ENCODE results near the gene RALGAPB. TPM values are rescaled to one million over a fixed set of nuclear protein-coding genes. Genes with fewer than 3 reads are reported as not detected.

RALGAPB gene
- polyA plus RNA-seq, 1 donor (not counting 4 experiments of a cell fraction or from before 2014, with no cell fraction given) = 23.8 TPM

- DNase-seq (ENCODE audit: low read depth, low spot score) (no peak), FAIRE-seq (no peak)
- Histone ChIP-seq H3K27me3 (ENCODE audit: control insufficient read depth, extremely low read depth, insufficient read depth, low read length) (peaks cover 6% of the 10 kb centered on the region), H3K79me2 (ENCODE audit: control insufficient read depth, insufficient read depth, low read length) (no peaks in the 10 kb centered on the region), H3K36me3 (ENCODE audit: control insufficient read depth in 2 of 2, extremely low read depth in 1 of 2, insufficient read depth in 2 of 2, low read length in 2 of 2) (no peaks in the 10 kb centered on the region), H3K4me3 (ENCODE audit: control insufficient read depth in 2 of 3, extremely low read depth in 1 of 3, insufficient read depth in 2 of 3, low read depth in 1 of 3, low read length in 3 of 3) (no peak overlapping the region), H4K20me1 (ENCODE audit: control insufficient read depth, extremely low read depth, insufficient read depth, low read length) (no peaks in the 10 kb centered on the region), H3K4me1 (ENCODE audit: control insufficient read depth, extremely low read depth, insufficient read depth, low read length) (no peaks in the 10 kb centered on the region), H2AFZ (ENCODE audit: control insufficient read depth, low read length) (no peak overlapping the region), H3K27ac (ENCODE audit: control insufficient read depth, insufficient read depth, low read length) (no peak overlapping the region), H3K9ac (ENCODE audit: control insufficient read depth, extremely low read depth, insufficient read depth, low read length) (no peak overlapping the region), H3K9me3 (ENCODE audit: control insufficient read depth, low read depth, low read length) (no peaks in the 10 kb centered on the region), H3K9me1 (ENCODE audit: control insufficient read depth, extremely low read depth, insufficient read depth, low read length) (no peaks in the 10 kb centered on the region), H3K4me2 (ENCODE audit: control insufficient read depth, extremely low read depth, insufficient read depth, low read depth, low read length) (no peak overlapping the region)
- no peak for TF ChIP-seq EZH2 (IDR thresholded peaks at IDR 0.05; ENCODE audit: low read length)
- TF ChIP-seq, protein P1, sequence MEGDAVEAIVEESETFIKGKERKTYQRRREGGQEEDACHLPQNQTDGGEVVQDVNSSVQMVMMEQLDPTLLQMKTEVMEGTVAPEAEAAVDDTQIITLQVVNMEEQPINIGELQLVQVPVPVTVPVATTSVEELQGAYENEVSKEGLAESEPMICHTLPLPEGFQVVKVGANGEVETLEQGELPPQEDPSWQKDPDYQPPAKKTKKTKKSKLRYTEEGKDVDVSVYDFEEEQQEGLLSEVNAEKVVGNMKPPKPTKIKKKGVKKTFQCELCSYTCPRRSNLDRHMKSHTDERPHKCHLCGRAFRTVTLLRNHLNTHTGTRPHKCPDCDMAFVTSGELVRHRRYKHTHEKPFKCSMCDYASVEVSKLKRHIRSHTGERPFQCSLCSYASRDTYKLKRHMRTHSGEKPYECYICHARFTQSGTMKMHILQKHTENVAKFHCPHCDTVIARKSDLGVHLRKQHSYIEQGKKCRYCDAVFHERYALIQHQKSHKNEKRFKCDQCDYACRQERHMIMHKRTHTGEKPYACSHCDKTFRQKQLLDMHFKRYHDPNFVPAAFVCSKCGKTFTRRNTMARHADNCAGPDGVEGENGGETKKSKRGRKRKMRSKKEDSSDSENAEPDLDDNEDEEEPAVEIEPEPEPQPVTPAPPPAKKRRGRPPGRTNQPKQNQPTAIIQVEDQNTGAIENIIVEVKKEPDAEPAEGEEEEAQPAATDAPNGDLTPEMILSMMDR (optimal IDR thresholded peaks at IDR 0.05 in 1 of 3, IDR thresholded peaks at IDR 0.05 in 1 of 3, conservative IDR thresholded peaks at IDR 0.05 in 1 of 3; ENCODE audit: extremely low read depth in 1 of 3, insufficient read depth in 2 of 3, low read length in 3 of 3) = no peak
- dilution Hi-C loops (cut with MboI; ENCODE audit: extremely low pct_ligation_motif_present, low sequenced_read_pairs) = no loop called here
These were observed 117.5 kb downstream of the RALGAPB start for GRCh38 chr20:38589967-38590675.

DNA sequence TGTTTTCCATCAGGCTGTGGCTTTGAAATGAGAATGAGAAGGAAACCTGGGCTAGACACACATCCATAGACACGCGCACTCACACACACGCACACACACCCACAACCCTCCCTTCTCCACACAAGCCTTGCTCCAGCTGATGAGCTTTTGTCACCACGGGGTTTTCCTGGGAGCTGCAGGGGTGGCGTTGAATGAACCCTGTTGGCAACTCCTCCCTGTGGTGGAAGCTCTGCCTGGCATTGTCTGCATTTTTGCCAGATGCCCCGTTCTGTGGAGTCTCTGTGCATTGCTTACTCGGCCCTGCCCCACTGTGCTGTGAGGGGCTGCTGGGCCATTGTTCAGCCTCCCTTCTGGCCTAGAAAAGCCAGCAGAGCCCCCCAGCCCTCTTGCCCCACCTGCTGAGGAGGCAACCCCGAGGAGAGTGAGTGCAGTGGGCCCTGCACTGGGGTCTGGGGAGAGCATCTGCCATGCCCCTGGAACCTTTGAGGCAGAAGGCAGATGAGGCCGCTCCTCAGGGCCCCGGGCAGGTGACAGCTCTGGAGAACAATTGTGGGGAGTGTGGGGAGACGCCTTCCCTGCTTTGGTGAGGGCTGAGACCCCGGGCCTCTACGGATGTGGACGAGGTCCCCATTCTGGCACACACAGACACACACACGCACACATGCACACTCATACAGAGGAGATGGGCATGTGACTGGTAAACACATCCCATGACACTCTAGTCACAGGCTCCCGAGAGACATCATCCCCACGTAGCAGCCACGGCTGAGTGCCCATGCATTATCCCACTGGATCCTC is 118.2 kb downstream of the RALGAPB start:
- no peaks in the 10 kb centered on the region for H3K79me2 ChIP-seq (ENCODE audit: control insufficient read depth, insufficient read depth, low read length)
- no peak overlapping the region for H2AFZ ChIP-seq (ENCODE audit: control insufficient read depth, low read length)
- H3K9me3 ChIP-seq (ENCODE audit: control insufficient read depth, low read depth, low read length) = no peaks in the 10 kb centered on the region
- H3K4me2 ChIP-seq (ENCODE audit: control insufficient read depth, extremely low read depth, insufficient read depth, low read depth, low read length) = no peak overlapping the region
- no peak overlapping the region for H3K9ac ChIP-seq (ENCODE audit: control insufficient read depth, extremely low read depth, insufficient read depth, low read length)
- no peaks in the 10 kb centered on the region for H3K36me3 ChIP-seq (ENCODE audit: control insufficient read depth in 2 of 2, extremely low read depth in 1 of 2, insufficient read depth in 2 of 2, low read length in 2 of 2)
- no peak for TF ChIP-seq EZH2 (IDR thresholded peaks at IDR 0.05; ENCODE audit: low read length)
- TF ChIP-seq, protein P1 (optimal IDR thresholded peaks at IDR 0.05 in 1 of 3, IDR thresholded peaks at IDR 0.05 in 1 of 3, conservative IDR thresholded peaks at IDR 0.05 in 1 of 3; ENCODE audit: extremely low read depth in 1 of 3, insufficient read depth in 2 of 3, low read length in 3 of 3) = no peak
- H3K4me3 ChIP-seq (ENCODE audit: control insufficient read depth in 2 of 3, extremely low read depth in 1 of 3, insufficient read depth in 2 of 3, low read depth in 1 of 3, low read length in 3 of 3) = no peak overlapping the region
- no peaks in the 10 kb centered on the region for H4K20me1 ChIP-seq (ENCODE audit: control insufficient read depth, extremely low read depth, insufficient read depth, low read length)
- no peaks in the 10 kb centered on the region for H3K9me1 ChIP-seq (ENCODE audit: control insufficient read depth, extremely low read depth, insufficient read depth, low read length)
- no peak for FAIRE-seq
- DNase-seq (ENCODE audit: low read depth, low spot score) = no peak
- dilution Hi-C loops (cut with MboI; ENCODE audit: extremely low pct_ligation_motif_present, low sequenced_read_pairs) = no loop called here
- H3K4me1 ChIP-seq (ENCODE audit: control insufficient read depth, extremely low read depth, insufficient read depth, low read length) = no peaks in the 10 kb centered on the region
- H3K27me3 ChIP-seq (ENCODE audit: control insufficient read depth, extremely low read depth, insufficient read depth, low read length) = peaks cover 6% of the 10 kb centered on the region
- H3K27ac ChIP-seq (ENCODE audit: control insufficient read depth, insufficient read depth, low read length) = no peak overlapping the region

Data from keratinocyte (primary cell).